H7 (cell line): ENCODE measurements around the gene CALCA. TPM values are rescaled to one million over a fixed set of nuclear protein-coding genes. Genes with fewer than 3 reads are reported as not detected.
A peak's percentile ranks its signal among the peaks of the same experiment; 100 is the strongest.
"Not testable (repeated sequence)": the region's sequence is repeated elsewhere in the genome, so short reads cannot be mapped to it uniquely, and the experiment has no call there.

Experiments
- DNase-seq: peaks from one replicate; pipeline ENCODE4 v3.0.0; 2012
- H3K27me3 ChIP-seq: 2 replicates; pipeline ENCODE4 v1.6.0; 2011; ENCODE audit warnings: mild to moderate bottlenecking, low read length; ENCODE audit not compliant: control insufficient read depth, insufficient read depth
- H3K36me3 ChIP-seq: replicated peaks from 2 replicates; pipeline ENCODE4 v1.5.1; 2011; ENCODE audit warnings: low read length; ENCODE audit not compliant: control insufficient read depth, insufficient read depth
- H3K4me3 ChIP-seq: 2 replicates; pipeline ENCODE4 v1.5.1; 2011; ENCODE audit warnings: low read depth, mild to moderate bottlenecking, control low read depth, low read length, moderate library complexity; ENCODE audit not compliant: insufficient read depth
- total RNA-seq: library from RNA; depleted of rRNA; stranded (reverse); fragments of >200 nt; shearing (Covaris generic); gene quantifications from 2 replicates; pipeline ENCODE4 v1.2.3, GENCODE V29; 2014; rRNA removed

Gene CALCA, protein sequence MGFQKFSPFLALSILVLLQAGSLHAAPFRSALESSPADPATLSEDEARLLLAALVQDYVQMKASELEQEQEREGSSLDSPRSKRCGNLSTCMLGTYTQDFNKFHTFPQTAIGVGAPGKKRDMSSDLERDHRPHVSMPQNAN
- total RNA-seq = 0.76 and 1.1 TPM in 2 replicates

DNA sequence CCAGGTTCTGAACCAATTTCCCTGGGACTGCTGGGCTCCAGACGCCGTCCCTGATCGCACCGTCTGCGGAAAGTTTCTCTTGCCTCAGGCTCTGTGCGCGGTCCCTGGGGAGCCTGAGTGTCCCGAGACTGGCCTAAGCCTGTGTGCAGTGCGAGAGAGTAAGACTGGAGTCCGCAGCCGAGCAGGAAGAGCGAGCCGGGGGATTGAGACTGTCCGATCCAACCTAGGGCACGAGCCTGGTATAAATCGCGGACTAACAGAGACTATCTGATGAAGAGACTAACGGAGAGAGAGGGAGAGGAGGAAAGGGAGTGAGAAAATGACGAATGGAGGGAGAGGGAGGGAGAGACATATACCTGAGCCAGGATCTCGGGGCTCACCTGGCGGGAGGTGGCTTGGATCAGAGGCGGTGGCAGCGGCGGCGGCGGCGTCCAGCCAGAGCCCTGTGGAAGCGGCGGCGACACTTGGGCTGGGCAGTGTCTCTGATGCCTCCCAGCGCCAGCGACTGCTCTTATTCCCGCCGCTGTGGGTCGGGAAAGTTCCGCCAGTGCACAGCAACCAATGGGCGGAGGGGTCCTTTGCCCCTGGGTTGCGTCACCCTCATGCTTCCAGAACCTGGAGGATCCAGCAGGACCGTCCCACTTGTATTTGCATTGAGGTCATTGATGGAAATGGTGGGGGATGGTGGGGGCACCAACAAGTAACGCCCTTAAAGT is at the start of gene CALCA:
Gene CALCA, minus strand, starts transcription at position 487 of the 716 bp plus-strand sequence. CDS start 1,159 bp downstream, outside the sequence.
- Histone ChIP-seq H3K4me3 (peak within 1 kb of the TSS; percentile 29), H3K27me3 (peaks cover 68% of the 10 kb centered on the region), H3K36me3 (no peaks in the 10 kb centered on the region)
- peak; percentile 57 for DNase-seq

DNA sequence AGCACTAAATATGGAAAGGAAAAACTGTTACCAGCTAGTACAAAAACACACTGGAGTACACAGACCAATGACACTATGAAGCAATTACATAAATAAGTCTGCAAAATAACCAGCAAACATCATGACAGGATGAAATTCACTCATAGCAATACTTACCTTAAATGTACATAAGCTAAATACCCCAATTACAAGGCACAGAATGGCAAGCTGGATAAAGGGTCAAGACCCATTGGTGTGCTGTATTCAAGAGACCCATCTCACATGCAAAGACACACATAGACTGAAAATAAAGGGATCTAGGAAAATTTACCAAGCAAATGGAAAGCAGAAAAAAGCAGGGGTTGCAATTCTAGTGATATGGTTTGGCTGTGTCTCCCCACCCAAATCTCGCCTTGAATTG is 44.0 kb upstream of the CALCA start:
- no peak for DNase-seq
- no peak overlapping the region for H3K4me3 ChIP-seq
- no peaks in the 10 kb centered on the region for H3K27me3 ChIP-seq
- H3K36me3 ChIP-seq = no peaks in the 10 kb centered on the region

DNA sequence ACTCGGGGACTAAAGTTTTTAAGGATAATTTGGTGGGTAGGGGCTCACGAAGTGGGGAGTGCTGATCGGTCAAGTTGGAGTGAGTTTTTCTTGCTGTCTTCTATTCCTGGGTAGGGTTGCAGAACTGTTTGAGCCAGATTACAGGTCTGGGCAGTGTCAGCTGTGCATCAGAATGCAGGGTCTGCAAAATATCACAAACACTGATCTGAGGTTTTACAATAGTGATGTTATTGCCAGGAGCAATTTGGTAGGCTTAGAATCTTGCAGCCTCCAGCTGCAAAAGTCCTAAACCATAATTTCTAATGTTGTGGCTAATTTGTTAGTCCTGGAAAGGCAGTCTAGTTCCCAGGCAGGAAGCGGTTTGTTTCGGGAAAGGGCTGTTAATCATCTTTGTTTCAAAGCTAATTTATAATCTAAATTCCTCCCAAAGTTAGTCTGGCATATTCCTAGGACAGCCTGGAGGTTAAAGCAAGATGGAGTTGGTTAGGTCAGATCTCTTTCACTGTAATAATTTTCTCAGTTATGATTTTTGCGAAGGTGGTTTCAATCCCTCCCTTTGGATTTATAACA is 39.7 kb upstream of the CALCA start:
- no peaks in the 10 kb centered on the region for H3K27me3 ChIP-seq
- no peak overlapping the region for H3K4me3 ChIP-seq
- no peaks in the 10 kb centered on the region for H3K36me3 ChIP-seq
- no peak for DNase-seq

DNA sequence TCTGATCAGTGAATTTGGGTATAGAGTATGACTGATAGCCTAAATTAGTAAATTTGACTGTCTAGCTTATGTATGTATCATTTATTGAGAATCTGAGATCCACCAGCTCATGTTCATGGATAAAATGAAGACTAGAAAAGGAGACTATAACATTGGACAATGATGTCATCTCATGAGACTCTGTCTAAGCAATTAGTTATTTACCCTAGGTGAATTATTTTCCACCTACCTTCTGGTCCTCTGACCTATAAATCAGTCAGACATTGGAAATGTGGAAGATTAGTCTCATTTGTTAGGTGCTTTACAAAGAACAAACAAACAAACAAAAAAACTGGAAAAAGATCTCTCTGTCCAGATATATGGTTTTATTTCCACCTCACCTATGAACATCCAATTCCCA is 38.7 kb upstream of the CALCA start:
- H3K36me3 ChIP-seq = no peaks in the 10 kb centered on the region
- no peak overlapping the region for H3K4me3 ChIP-seq
- no peaks in the 10 kb centered on the region for H3K27me3 ChIP-seq
- no peak for DNase-seq

DNA sequence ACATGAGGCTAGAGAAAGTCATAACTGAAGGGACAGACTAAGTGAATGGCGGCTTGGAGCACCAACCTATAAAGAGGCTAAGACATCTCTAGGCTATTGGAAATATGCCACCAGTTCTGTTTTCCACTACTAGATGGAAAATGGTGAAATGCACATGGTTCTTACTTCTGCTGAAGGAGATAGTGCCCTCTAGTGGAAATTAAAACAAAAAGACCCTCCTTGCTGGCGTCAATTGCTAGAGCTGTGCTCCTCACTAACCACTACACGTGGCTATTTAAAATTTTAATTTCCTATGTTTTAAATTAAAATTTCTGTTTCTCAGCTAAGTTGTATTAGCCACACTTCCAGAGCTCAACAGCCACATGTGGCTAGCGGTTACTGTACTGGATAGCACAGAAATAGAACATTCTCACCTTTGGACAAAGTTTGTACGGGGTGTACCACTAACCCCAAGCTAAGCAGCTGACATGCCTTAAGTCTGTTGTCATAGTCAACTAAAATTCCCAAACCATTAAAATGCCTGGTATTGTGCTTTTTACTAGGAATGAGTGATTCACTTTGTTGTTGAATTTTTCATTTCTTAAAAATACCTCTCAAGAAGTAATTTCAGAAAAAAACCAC is 34.1 kb upstream of the CALCA start:
- Histone ChIP-seq H3K27me3 (no peaks in the 10 kb centered on the region), H3K36me3 (no peaks in the 10 kb centered on the region), H3K4me3 (no peak overlapping the region)
- DNase-seq = peak; percentile 13

DNA sequence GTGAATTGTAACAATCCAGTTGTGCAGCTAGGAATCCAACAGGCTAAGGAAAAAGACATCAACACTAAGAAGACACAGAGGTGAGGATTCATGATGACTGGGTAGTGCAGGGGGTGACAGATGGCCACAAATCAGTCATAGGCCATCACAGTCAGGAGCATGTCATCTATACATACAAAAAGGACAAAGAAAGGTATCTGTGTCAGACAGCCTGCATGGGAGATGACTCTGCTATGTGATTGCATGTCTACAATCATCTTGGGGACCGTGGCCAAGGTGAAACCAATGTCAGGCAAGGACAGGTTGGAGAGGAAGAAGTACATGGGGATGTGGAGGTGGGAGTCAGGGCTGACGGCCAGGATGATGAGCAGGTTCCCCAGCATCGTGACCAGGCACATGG is 16.0 kb upstream of the CALCA start:
- not testable (repeated sequence) for DNase-seq, H3K27me3 ChIP-seq, H3K4me3 ChIP-seq, H3K36me3 ChIP-seq

DNA sequence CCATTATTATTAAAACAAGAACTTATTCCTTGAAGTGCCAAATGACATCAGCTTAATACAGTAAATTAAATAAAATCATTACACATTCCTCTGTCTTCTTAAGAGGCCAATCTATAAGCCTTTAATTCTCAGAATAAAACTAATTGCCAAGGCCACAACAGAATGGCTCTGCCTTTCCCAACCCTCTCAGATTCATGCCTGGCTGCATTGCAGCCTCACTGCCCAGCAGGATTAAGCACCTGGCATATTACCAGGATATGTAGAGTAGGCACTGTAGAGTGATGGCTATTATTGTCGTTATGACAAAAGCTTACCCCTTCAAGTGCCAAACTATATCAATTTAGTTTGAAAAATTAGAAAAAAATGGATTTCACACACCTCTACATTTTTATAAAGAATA is 9.4 kb upstream of the CALCA start:
- no peak overlapping the region for H3K4me3 ChIP-seq
- no peaks in the 10 kb centered on the region for H3K36me3 ChIP-seq
- H3K27me3 ChIP-seq = peaks cover 9% of the 10 kb centered on the region
- DNase-seq = no peak

DNA sequence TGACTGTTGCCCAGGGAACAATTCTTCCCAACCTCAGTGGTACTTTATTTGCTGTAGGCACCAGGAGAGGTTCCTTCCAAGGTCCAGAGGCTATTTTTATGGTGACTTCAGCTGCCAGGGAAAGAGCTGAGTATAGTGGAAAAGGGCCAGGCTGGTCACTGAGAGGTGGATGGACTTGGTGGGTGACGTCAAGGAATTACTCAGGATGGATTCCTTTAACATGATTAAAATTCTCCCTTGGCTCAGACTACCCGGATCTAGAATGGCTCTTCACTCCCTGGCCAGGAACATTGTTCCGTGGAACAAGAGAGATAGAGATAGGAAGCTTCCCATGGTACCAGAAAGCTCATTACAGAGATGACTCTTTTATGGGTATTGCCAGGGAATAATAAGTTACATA is 8.7 kb upstream of the CALCA start:
- no peaks in the 10 kb centered on the region for H3K36me3 ChIP-seq
- DNase-seq = no peak
- peaks cover 16% of the 10 kb centered on the region for H3K27me3 ChIP-seq
- H3K4me3 ChIP-seq = no peak overlapping the region

DNA sequence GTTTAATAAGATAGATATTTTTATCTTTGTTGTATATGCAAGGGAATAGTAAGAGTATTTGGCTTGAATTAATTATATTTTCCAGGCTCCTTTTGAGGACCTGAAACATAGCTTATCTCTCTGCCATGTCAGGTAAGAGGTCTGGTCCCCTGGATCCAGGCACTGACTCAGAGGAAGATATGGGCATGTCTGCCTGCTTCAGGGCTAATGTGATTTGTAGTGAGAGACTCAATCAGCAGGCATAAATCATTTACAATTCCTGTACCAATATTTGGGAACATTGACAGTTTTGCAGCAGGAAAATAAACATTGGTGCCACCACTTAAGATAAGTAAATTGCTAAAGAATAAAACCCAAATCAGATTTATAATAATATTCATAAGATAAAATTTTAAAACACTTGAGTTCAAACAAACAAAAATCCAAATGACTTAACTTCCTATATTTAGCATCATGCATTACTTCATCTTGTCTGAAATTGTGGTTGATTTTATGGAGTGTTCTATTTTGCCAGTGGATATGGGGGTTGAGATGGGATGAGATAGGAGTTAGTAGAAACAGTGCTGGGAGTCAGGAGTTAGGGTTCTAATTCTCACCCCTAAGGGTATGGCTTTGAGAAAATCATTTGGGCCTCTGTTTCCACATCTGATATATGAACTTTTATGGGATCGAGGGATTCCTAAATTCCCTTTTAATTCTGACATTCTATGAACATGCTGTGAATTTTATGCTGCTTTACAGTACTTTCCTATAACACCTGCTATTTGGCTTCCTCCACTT is 5.1 kb upstream of the CALCA start:
- Histone ChIP-seq H3K4me3 (no peak overlapping the region), H3K27me3 (peaks cover 50% of the 10 kb centered on the region), H3K36me3 (no peaks in the 10 kb centered on the region)
- no peak for DNase-seq

DNA sequence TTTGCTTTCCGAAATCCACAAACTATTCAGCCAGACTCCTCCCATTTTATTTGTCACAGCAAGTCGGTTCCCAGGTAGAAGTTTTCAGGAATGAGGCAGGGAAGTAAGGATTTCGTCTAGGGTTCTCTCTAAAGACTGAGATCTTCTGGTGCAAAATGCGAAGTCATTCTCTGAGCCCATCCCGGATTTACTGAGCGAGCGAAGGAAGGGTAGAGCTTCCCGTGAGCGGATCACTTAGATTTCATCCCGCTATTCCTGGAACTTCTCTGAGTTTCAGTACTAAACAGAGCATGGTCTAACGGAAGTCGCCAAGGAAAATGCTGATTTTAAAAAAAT is 3.1 kb upstream of the CALCA start:
- Histone ChIP-seq H3K36me3 (no peaks in the 10 kb centered on the region), H3K27me3 (peaks cover 66% of the 10 kb centered on the region), H3K4me3 (peak overlapping the region; percentile 10; the same call in 1 of the 2 replicates)
- DNase-seq = peak; percentile 30

DNA sequence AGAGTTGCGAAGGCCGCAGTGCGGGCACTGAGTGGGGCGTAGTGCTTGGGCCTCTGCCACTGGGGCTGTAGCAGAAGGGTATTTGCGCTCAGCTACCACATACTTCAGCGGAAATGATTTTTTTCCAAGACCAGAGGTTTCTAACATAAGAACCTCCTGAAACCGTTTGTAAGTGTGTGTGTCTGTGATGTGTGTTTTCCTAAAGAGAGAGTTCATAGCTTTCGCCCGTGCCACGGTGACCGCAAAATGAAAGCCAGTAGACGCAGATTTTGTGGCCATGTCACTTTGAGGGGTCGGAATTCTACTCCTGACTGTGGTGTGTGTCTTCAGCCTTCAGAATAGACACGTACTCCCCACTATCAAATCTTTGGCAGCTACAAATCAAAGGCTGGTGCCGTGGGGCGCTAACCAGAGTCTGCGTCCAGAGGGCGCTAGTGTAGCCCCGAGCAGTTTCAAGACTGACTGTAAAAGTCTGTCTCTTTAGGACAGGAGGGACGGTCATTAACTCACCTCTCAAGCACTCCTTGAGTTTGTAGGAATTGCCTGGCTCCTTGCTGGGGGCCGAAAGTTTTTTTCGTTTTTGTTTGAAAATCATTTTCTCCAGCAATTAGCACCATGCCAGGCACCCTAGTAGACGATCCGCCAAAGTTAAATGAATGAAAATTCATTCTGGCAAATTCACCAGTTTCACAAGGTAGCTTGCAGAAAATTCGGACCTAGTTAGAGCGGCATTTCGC is 2.5 kb upstream of the CALCA start:
- Histone ChIP-seq H3K4me3 (peak overlapping the region; percentile 10), H3K36me3 (no peaks in the 10 kb centered on the region), H3K27me3 (peaks cover 69% of the 10 kb centered on the region)
- DNase-seq = peak; percentile 74

DNA sequence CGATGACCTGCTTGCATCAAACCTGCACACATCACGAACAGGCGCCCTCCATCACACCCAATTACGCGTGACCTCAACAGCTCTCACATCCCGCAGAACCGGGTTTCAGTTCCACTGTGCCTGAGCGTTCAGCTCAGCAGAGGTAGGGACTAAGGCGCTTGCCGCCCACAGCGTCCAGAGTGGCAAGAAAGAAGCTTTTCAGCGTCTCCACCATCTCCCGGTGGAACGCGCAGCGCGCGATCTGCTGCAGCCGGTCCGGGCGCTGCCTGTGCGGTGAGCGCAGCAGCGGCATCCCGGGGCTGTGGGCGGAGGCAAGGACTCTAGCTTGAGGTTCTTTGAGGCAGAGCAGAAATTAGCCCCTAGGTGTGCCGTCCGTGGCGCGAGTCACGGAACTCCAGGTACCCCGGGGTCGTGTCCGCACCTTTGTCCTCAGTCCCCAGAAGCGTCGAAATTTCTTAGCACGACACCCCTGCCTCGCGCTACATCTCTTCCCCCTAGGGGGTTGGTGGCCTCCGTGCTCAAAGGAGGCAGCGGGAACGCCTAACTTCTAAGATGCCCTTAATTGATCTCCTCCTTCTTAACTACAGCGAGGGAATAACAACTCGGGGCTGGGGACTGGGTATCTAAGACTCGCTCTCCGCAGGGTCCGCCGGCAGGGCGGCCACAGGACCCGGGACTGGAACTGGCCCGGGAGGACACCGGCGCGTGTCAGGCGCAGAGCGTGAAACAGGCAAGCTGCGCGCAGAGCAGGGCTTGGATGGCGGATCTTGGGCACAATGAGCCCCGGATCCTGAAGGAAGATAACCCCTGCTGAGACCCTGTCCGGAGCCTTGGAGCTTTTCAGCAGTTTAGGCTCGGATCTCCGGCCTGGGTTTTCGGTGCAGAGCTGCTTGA is 1.7 kb upstream of the CALCA start:
- peak overlapping the region; percentile 14; the same call in 1 of the 2 replicates for H3K4me3 ChIP-seq
- peaks cover 72% of the 10 kb centered on the region for H3K27me3 ChIP-seq

More for the DNA sequence above, 1.7 kb upstream of the CALCA start:
- no peaks in the 10 kb centered on the region for H3K36me3 ChIP-seq
- DNase-seq = peak; percentile 67
